Keratinocyte (primary cell): ENCODE results near the gene PAPPA2. TPM values are rescaled to one million over a fixed set of nuclear protein-coding genes. Genes with fewer than 3 reads are reported as not detected.

Experiments
- DNase-seq: peaks from one replicate; pipeline ENCODE4 v3.0.0-alpha.2; 2011; ENCODE audit warnings: low read depth, missing footprints, low spot score
- FAIRE-seq: peaks from 2 replicates; lab custom pipeline; 2011; peaks lifted over from hg19 to GRCh38; lab: Jason Lieb, UNC
- H2AFZ ChIP-seq: 2 replicates; pipeline ENCODE4 v1.6.0; 2012; ENCODE audit warnings: low read length, control low read depth, inconsistent platforms; ENCODE audit not compliant: control insufficient read depth
- H3K27ac ChIP-seq: 2 replicates; pipeline ENCODE4 v1.5.1; 2011; ENCODE audit warnings: low read length; ENCODE audit not compliant: control insufficient read depth, insufficient read depth
- H3K27me3 ChIP-seq: 3 replicates; pipeline ENCODE4 v1.6.0; 2011; ENCODE audit warnings: low read length; ENCODE audit not compliant: control insufficient read depth, insufficient read depth; ENCODE audit errors: extremely low read depth
- H3K36me3 ChIP-seq, 2 experiments: 2 replicates in 1 of 2; 3 replicates in 1 of 2; pipeline ENCODE4 v1.5.1; 2011; ENCODE audit warnings: low read length in 2 of 2, mild to moderate bottlenecking in 1 of 2; ENCODE audit not compliant: control insufficient read depth in 2 of 2, insufficient read depth in 2 of 2; ENCODE audit errors: extremely low read depth in 1 of 2
- H3K4me1 ChIP-seq: 3 replicates; pipeline ENCODE4 v1.5.1; 2011; ENCODE audit warnings: low read length; ENCODE audit not compliant: control insufficient read depth, insufficient read depth; ENCODE audit errors: extremely low read depth
- H3K4me2 ChIP-seq: 3 replicates; pipeline ENCODE4 v1.6.0; 2011; ENCODE audit warnings: low read depth, low read length; ENCODE audit not compliant: control insufficient read depth, insufficient read depth; ENCODE audit errors: extremely low read depth
- H3K4me3 ChIP-seq, 3 experiments: fragments of 200-600 bp in 1 of 3; sonication (generic) in 1 of 3; 2 replicates in 2 of 3; 3 replicates in 1 of 3; pipeline ENCODE4 v1.5.1; 2011 to 2016; ENCODE audit warnings: low read length in 3 of 3, mild to moderate bottlenecking in 3 of 3, control low read depth in 2 of 3, inconsistent platforms in 1 of 3, low read depth in 1 of 3, mixed read lengths in 1 of 3, mixed run types in 1 of 3, moderate library complexity in 1 of 3; ENCODE audit not compliant: control insufficient read depth in 2 of 3, insufficient read depth in 2 of 3; ENCODE audit errors: extremely low read depth in 1 of 3
- H3K79me2 ChIP-seq: 2 replicates; pipeline ENCODE4 v1.6.0; 2012; ENCODE audit warnings: low read length; ENCODE audit not compliant: control insufficient read depth, insufficient read depth
- H3K9ac ChIP-seq: 3 replicates; pipeline ENCODE4 v1.6.0; 2011; ENCODE audit warnings: low read length; ENCODE audit not compliant: control insufficient read depth, insufficient read depth; ENCODE audit errors: extremely low read depth
- H3K9me1 ChIP-seq: 3 replicates; pipeline ENCODE4 v1.6.0; 2011; ENCODE audit warnings: low read length; ENCODE audit not compliant: control insufficient read depth, insufficient read depth; ENCODE audit errors: extremely low read depth
- H3K9me3 ChIP-seq: 2 replicates; pipeline ENCODE4 v1.5.1; 2012; ENCODE audit warnings: low read depth, low read length; ENCODE audit not compliant: control insufficient read depth
- H4K20me1 ChIP-seq: 3 replicates; pipeline ENCODE4 v1.6.0; 2011; ENCODE audit warnings: low read length; ENCODE audit not compliant: control insufficient read depth, insufficient read depth; ENCODE audit errors: extremely low read depth
- EZH2 ChIP-seq: IDR thresholded peaks from one replicate; pipeline ENCODE4 v1.6.1; 2012; ENCODE audit warnings: inconsistent platforms, mild to moderate bottlenecking, low read length, moderate library complexity
- dilution Hi-C: fragments of 300-500 bp; cut with MboI; formaldehyde crosslinking; loops from one replicate; pipeline ENCODE4 v1.7.0; 2020; ENCODE audit warnings: low sequenced_read_pairs; ENCODE audit not compliant: extremely low pct_ligation_motif_present
- polyA plus RNA-seq, 5 experiments: library from polyadenylated mRNA; depleted of rRNA in 3 of 5; stranded (reverse) in 3 of 5; stranded (forward) in 1 of 5; unstranded in 1 of 5; fragments of >200 nt; gene quantifications; 1 replicate in 1 of 5; 2 replicates in 3 of 5; 3 replicates in 1 of 5; pipeline versions ENCODE4 v1.2.1 to v1.2.3, GENCODE V29; 2011 to 2012; ENCODE audit warnings: missing spikeins in 2 of 5, low read depth in 1 of 5, low replicate concordance in 1 of 5
- TF ChIP-seq, protein P1 (sequence below), 3 experiments: IDR thresholded peaks in 1 of 3; conservative IDR thresholded peaks in 1 of 3; optimal IDR thresholded peaks in 1 of 3; 2 replicates in 2 of 3; 3 replicates in 1 of 3; pipeline versions ENCODE3 to v1.5.1; 2011; ENCODE audit warnings: low read length in 3 of 3, mild to moderate bottlenecking in 3 of 3, moderate library complexity in 2 of 3, control low read depth in 1 of 3, inconsistent platforms in 1 of 3; ENCODE audit not compliant: insufficient read depth in 2 of 3; ENCODE audit errors: extremely low read depth in 1 of 3

PAPPA2 gene
- polyA plus RNA-seq, 1 donor (not counting 4 experiments of a cell fraction or from before 2014, with no cell fraction given), result 0.07 TPM

DNA sequence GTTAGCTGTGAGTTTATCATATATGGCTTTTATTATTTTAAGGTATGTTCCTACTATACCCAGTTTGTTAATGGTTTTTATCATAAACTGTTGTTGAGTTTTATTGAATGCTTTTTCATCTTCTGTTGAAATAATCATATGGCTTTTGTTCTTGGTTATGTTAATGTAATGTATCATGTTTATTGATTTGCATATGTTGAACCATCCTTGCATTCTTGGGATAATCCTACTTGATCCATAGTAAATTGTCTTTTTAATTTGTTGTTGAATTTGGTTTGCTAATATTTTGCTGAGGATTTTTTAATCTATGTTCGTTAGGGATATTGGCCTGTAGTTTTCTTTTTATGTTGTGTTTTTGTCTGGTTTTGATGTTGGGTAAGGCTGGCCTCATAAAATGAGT is 185.6 kb downstream of the PAPPA2 start:
- FAIRE-seq (no peak), DNase-seq (no peak)
- Histone ChIP-seq H3K4me1 (no peaks in the 10 kb centered on the region), H3K79me2 (no peaks in the 10 kb centered on the region), H3K9me3 (no peaks in the 10 kb centered on the region), H3K9me1 (no peaks in the 10 kb centered on the region), H3K27me3 (no peaks in the 10 kb centered on the region), H3K4me3 (no peak overlapping the region), H3K9ac (no peak overlapping the region), H3K27ac (no peak overlapping the region), H3K4me2 (no peak overlapping the region), H3K36me3 (no peaks in the 10 kb centered on the region), H4K20me1 (no peaks in the 10 kb centered on the region), H2AFZ (no peak overlapping the region)
- dilution Hi-C loops, result no loop called here
- TF ChIP-seq, protein P1, sequence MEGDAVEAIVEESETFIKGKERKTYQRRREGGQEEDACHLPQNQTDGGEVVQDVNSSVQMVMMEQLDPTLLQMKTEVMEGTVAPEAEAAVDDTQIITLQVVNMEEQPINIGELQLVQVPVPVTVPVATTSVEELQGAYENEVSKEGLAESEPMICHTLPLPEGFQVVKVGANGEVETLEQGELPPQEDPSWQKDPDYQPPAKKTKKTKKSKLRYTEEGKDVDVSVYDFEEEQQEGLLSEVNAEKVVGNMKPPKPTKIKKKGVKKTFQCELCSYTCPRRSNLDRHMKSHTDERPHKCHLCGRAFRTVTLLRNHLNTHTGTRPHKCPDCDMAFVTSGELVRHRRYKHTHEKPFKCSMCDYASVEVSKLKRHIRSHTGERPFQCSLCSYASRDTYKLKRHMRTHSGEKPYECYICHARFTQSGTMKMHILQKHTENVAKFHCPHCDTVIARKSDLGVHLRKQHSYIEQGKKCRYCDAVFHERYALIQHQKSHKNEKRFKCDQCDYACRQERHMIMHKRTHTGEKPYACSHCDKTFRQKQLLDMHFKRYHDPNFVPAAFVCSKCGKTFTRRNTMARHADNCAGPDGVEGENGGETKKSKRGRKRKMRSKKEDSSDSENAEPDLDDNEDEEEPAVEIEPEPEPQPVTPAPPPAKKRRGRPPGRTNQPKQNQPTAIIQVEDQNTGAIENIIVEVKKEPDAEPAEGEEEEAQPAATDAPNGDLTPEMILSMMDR (optimal IDR thresholded peaks at IDR 0.05 in 1 of 3, IDR thresholded peaks at IDR 0.05 in 1 of 3, conservative IDR thresholded peaks at IDR 0.05 in 1 of 3; ENCODE audit: extremely low read depth in 1 of 3, insufficient read depth in 2 of 3, low read length in 3 of 3), result no peak
- no peak for TF ChIP-seq EZH2

DNA sequence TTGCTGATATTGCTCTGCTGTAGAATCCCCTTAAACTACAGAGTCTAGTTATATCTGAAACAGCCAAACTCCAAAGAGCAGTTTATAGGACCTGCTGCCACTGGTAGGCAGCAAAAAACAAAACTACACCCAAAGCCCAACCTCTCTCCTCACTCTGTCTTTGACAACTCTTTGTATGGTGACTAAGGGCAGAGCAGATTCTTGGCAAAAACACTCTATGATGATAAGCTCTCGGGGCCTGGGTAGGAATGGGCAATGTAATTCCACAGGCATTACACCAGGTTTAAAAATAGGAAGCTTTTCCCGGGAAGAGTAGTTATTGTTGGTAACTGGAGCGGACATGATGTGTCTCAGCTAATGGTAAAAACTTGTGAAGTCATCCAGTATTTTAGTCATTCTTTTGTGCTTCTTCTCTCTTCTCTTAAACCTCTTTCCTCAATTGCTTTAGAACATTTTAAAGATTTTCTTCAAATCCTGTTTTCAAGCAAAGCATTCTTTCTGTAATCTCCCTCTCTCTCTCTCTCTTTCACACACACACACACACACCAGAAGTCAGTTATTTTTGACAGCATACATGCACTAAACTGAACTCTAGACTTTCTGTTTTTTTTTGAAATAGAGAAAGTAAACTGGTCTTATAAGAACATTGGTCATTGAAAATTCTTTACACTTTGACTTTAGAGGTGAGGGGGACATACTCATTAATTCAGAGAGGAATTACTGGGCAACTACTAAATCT is 193.5 kb downstream of the PAPPA2 start:
- Histone ChIP-seq H3K4me3 (no peak overlapping the region), H3K4me1 (no peaks in the 10 kb centered on the region), H3K27ac (no peak overlapping the region), H2AFZ (no peak overlapping the region), H3K9me3 (no peaks in the 10 kb centered on the region), H3K4me2 (no peak overlapping the region), H3K27me3 (no peaks in the 10 kb centered on the region), H3K79me2 (no peaks in the 10 kb centered on the region), H3K36me3 (no peaks in the 10 kb centered on the region), H3K9me1 (no peaks in the 10 kb centered on the region), H4K20me1 (no peaks in the 10 kb centered on the region), H3K9ac (no peak overlapping the region)
- TF ChIP-seq, protein P1 (optimal IDR thresholded peaks at IDR 0.05 in 1 of 3, IDR thresholded peaks at IDR 0.05 in 1 of 3, conservative IDR thresholded peaks at IDR 0.05 in 1 of 3; ENCODE audit: extremely low read depth in 1 of 3, insufficient read depth in 2 of 3, low read length in 3 of 3), result no peak
- no peak for TF ChIP-seq EZH2
- DNase-seq (no peak), FAIRE-seq (no peak)
- dilution Hi-C loops, result no loop called here
